HCT116 (cell line): ENCODE data around the gene KNDC1. TPM values are rescaled to one million over a fixed set of nuclear protein-coding genes. Genes with fewer than 3 reads are reported as not detected.

Source experiments
- ATAC-seq: fragments of 200-7000 bp; cut with Tn5 transposase; 2 replicates; pipeline ENCODE4 v1.9.1; 2020; ENCODE audit warnings: mild to moderate bottlenecking, moderate library complexity
- BruUV-seq: library from RNA; stranded (reverse); fragments of 400-500 nt; replicated peaks from 2 replicates; lab custom pipeline; 2021; lab: Mats Ljungman, UMichigan
- CTCF ChIA-PET: fragments of 300-600 bp; sonication (Branson Sonifier 250); formaldehyde crosslinking; loops from one replicate; lab custom pipeline; 2021; ENCODE audit warnings: antibody characterized with exemption; lab: Charles Lee
- POLR2A ChIA-PET: fragments of 300-600, 350-600 bp; sonication (Branson Sonifier 250); formaldehyde crosslinking; loops from one replicate; lab custom pipeline; 2021; ENCODE audit warnings: antibody characterized with exemption; lab: Charles Lee
- RAD21 ChIA-PET, 2 experiments: fragments of 300-600 bp; sonication (Branson Sonifier 250); formaldehyde crosslinking; loops; one replicate each; lab custom pipeline; 2023; ENCODE audit warnings: low total read pairs in 2 of 2; ENCODE audit not compliant: uncharacterized antibody in 2 of 2, unreplicated experiment in 2 of 2, low non-redundant PET in 1 of 2; lab: Charles Lee
- DNase-seq: peaks from one replicate; pipeline ENCODE4 v3.0.0-alpha.2; 2010; ENCODE audit warnings: low read depth, low spot score
- H2AFZ ChIP-seq: fragments of 200-600 bp; shearing (Covaris generic), sonication (generic); 2 replicates; pipeline ENCODE4 v1.6.1; 2017; ENCODE audit warnings: low read depth, mixed run types, mixed read lengths, antibody characterized with exemption, low read length; ENCODE audit not compliant: poor library complexity, severe bottlenecking
- H3K27ac ChIP-seq: 2 replicates; pipeline ENCODE4 v1.5.1; 2012; ENCODE audit warnings: low read depth, low read length
- H3K27me3 ChIP-seq: fragments of 200-600 bp; sonication (generic); 2 replicates; pipeline ENCODE4 v1.6.1; 2016; ENCODE audit warnings: mixed run types, low read length, mixed read lengths; ENCODE audit not compliant: insufficient read depth
- H3K36me3 ChIP-seq, 2 experiments: fragments of 200-500 bp in 1 of 2; fragments of 200-600 bp in 1 of 2; sonication (Bioruptor generic) in 1 of 2; sonication (generic) in 1 of 2; 2 replicates each; pipeline versions ENCODE4 v1.5.1 to v1.6.1; 2014 to 2016; ENCODE audit warnings: low read length in 2 of 2, inconsistent platforms in 1 of 2, mixed read lengths in 1 of 2, mixed run types in 1 of 2; ENCODE audit not compliant: insufficient read depth in 2 of 2, control insufficient read depth in 1 of 2
- H3K4me1 ChIP-seq, 2 experiments: fragments of 200-600 bp in 1 of 2; sonication (generic) in 1 of 2; 2 replicates each; pipeline versions ENCODE4 v1.5.1 to v1.6.1; 2012 to 2017; ENCODE audit warnings: low read length in 2 of 2, inconsistent platforms in 1 of 2, mild to moderate bottlenecking in 1 of 2, mixed read lengths in 1 of 2, mixed run types in 1 of 2, moderate library complexity in 1 of 2; ENCODE audit not compliant: insufficient read depth in 2 of 2, control insufficient read depth in 1 of 2
- H3K4me2 ChIP-seq: fragments of 200-600 bp; sonication (generic); 2 replicates; pipeline ENCODE4 v1.6.1; 2017; ENCODE audit warnings: mixed run types, low read length, mixed read lengths
- H3K4me3 ChIP-seq, 2 experiments: fragments of 200-600 bp in 1 of 2; sonication (generic) in 1 of 2; replicated peaks in 1 of 2; 2 replicates each; pipeline ENCODE4 v1.5.1; 2011 to 2016; ENCODE audit warnings: low read length in 2 of 2, control low read depth in 1 of 2, low read depth in 1 of 2, mild to moderate bottlenecking in 1 of 2, mixed read lengths in 1 of 2, mixed run types in 1 of 2
- H3K79me2 ChIP-seq: fragments of 200-600 bp; sonication (generic); 2 replicates; pipeline ENCODE4 v1.6.1; 2017; ENCODE audit warnings: mild to moderate bottlenecking, mixed run types, low read length, moderate library complexity, mixed read lengths; ENCODE audit not compliant: insufficient read depth
- H3K9ac ChIP-seq: fragments of 200-600 bp; sonication (generic); 2 replicates; pipeline ENCODE4 v1.6.1; 2016; ENCODE audit warnings: low read length, mixed read lengths
- H3K9me2 ChIP-seq: fragments of 200-600 bp; sonication (generic), shearing (Covaris generic); 2 replicates; pipeline ENCODE4 v1.6.1; 2017; ENCODE audit warnings: mixed run types, mild to moderate bottlenecking, moderate library complexity; ENCODE audit not compliant: insufficient read depth
- H3K9me3 ChIP-seq, 2 experiments: fragments of 200-500 bp in 1 of 2; fragments of 200-600 bp in 1 of 2; sonication (Bioruptor generic) in 1 of 2; sonication (generic) in 1 of 2; 2 replicates each; pipeline ENCODE4 v1.6.1; 2014 to 2017; ENCODE audit warnings: low read length in 2 of 2, mixed read lengths in 2 of 2, inconsistent platforms in 1 of 2, low read depth in 1 of 2, mild to moderate bottlenecking in 1 of 2, mixed run types in 1 of 2, moderate library complexity in 1 of 2; ENCODE audit not compliant: control insufficient read depth in 1 of 2, insufficient read depth in 1 of 2
- H4K20me1 ChIP-seq: fragments of 200-600 bp; sonication (generic), shearing (Covaris generic); 2 replicates; pipeline ENCODE4 v1.6.1; 2017; ENCODE audit warnings: mixed run types, mild to moderate bottlenecking, moderate library complexity; ENCODE audit not compliant: insufficient read depth
- ATF3 ChIP-seq: IDR thresholded peaks from 2 replicates; pipeline ENCODE4 v1.6.1; 2012
- CBX3 ChIP-seq: IDR thresholded peaks from 2 replicates; pipeline ENCODE4 v1.6.1; 2012; ENCODE audit warnings: low read depth
- CEBPB ChIP-seq: IDR thresholded peaks from 2 replicates; pipeline ENCODE4 v1.6.1; 2012; ENCODE audit warnings: low read depth
- CTCF ChIP-seq, 3 experiments: fragments of 200-600 bp in 1 of 3; sonication (generic) in 1 of 3; IDR thresholded peaks in 2 of 3; conservative IDR thresholded peaks in 1 of 3; 2 replicates each; pipeline ENCODE4 v1.5.1; 2012 to 2017; ENCODE audit warnings: low read depth in 2 of 3, low read length in 2 of 3, antibody characterized with exemption in 1 of 3, borderline replicate concordance in 1 of 3, control low read depth in 1 of 3, mild to moderate bottlenecking in 1 of 3, mixed read lengths in 1 of 3, mixed run types in 1 of 3, moderate library complexity in 1 of 3; ENCODE audit not compliant: insufficient read depth in 1 of 3
- EGR1 ChIP-seq: IDR thresholded peaks from 2 replicates; pipeline ENCODE4 v1.6.1; 2012; ENCODE audit warnings: low read depth
- ELF1 ChIP-seq: IDR thresholded peaks from 2 replicates; pipeline ENCODE4 v1.6.1; 2012; ENCODE audit warnings: low read depth, borderline replicate concordance
- EZH2phosphoT487 ChIP-seq: fragments of 200-600 bp; IDR thresholded peaks from 2 replicates; pipeline ENCODE4 v1.6.1; 2018; ENCODE audit warnings: antibody characterized with exemption, borderline replicate concordance
- FOSL1 ChIP-seq: IDR thresholded peaks from 2 replicates; pipeline ENCODE4 v1.6.1; 2012; ENCODE audit warnings: low read depth
- POLR2A ChIP-seq: IDR thresholded peaks from 2 replicates; pipeline ENCODE4 v1.7.0; 2011; ENCODE audit warnings: borderline replicate concordance; ENCODE audit not compliant: insufficient read depth, insufficient read length; ENCODE audit errors: extremely low read depth
- POLR2AphosphoS5 ChIP-seq: IDR thresholded peaks from 2 replicates; pipeline ENCODE4 v1.6.1; 2011; ENCODE audit warnings: mild to moderate bottlenecking, low read depth, low read length, moderate library complexity
- RAD21 ChIP-seq: IDR thresholded peaks from 2 replicates; pipeline ENCODE4 v1.6.1; 2012; ENCODE audit warnings: low read depth, mild to moderate bottlenecking
- SIN3A ChIP-seq: IDR thresholded peaks from 2 replicates; pipeline ENCODE4 v1.6.1; 2012; ENCODE audit warnings: low read depth
- TCF7L2 ChIP-seq: IDR thresholded peaks from 2 replicates; pipeline ENCODE4 v1.7.0; 2011; ENCODE audit warnings: borderline replicate concordance, inconsistent platforms; ENCODE audit not compliant: insufficient read depth, insufficient read length; ENCODE audit errors: extremely low read depth
- YY1 ChIP-seq: IDR thresholded peaks from 2 replicates; pipeline ENCODE4 v1.6.1; 2011; ENCODE audit warnings: low read length, low read depth, moderate library complexity, mild to moderate bottlenecking; ENCODE audit not compliant: insufficient replicate concordance; ENCODE audit errors: extremely low read depth
- ZNF274 ChIP-seq: fragments of 200-500 bp; sonication (Bioruptor generic); IDR thresholded peaks from 2 replicates; pipeline ENCODE4 v1.6.1; 2014; ENCODE audit warnings: mild to moderate bottlenecking, low read depth, low read length, inconsistent platforms
- intact Hi-C: fragments of 100-400 bp; cut with micrococcal nuclease; formaldehyde crosslinking; loops from 2 replicates; pipeline ENCODE4 v1.10.0; 2022
- total RNA-seq: library from RNA; stranded (reverse); gene quantifications from one replicate; pipeline ENCODE4 v1.2.1, GENCODE V29; 2021; ENCODE audit not compliant: unreplicated experiment

KNDC1 gene
- total RNA-seq, 1 experiment from 2014 or later: 3.6 TPM

- TF ChIP-seq YY1: no peak
- no peak for TF ChIP-seq ATF3
- TF ChIP-seq CEBPB: no peak
- no peak for TF ChIP-seq POLR2A
- no peak for TF ChIP-seq SIN3A
- TF ChIP-seq CBX3: no peak
- no peak for TF ChIP-seq ELF1
- TF ChIP-seq RAD21: no peak
- TF ChIP-seq EGR1: no peak
- no peak for TF ChIP-seq FOSL1
- H3K4me1 ChIP-seq: no peaks in the 10 kb centered on the region
- H3K27me3 ChIP-seq: no peaks in the 10 kb centered on the region
- no peaks in the 10 kb centered on the region for H3K36me3 ChIP-seq
- CTCF ChIA-PET: no interaction called here
- no peak overlapping the region for H3K4me2 ChIP-seq
- H3K9me3 ChIP-seq: no peaks in the 10 kb centered on the region
- H3K9ac ChIP-seq: no peak overlapping the region
- RAD21 ChIA-PET: no interaction called here
- no peak overlapping the region for H3K4me3 ChIP-seq
- no peak overlapping the region for H3K27ac ChIP-seq
- intact Hi-C loops: no loop called here
- no peaks in the 10 kb centered on the region for H4K20me1 ChIP-seq
- H2AFZ ChIP-seq: no peak overlapping the region
- POLR2A ChIA-PET: no interaction called here
- no peak for ATAC-seq
- no peak for DNase-seq
- H3K79me2 ChIP-seq: no peaks in the 10 kb centered on the region
- BruUV-seq: no TSS peak
- H3K9me2 ChIP-seq: no peaks in the 10 kb centered on the region
These were observed 75.9 kb downstream of the KNDC1 start for GRCh38 chr10:133235932-133236331.

- Histone ChIP-seq H3K9ac (no peak overlapping the region), H3K36me3 (no peaks in the 10 kb centered on the region), H3K9me3 (no peaks in the 10 kb centered on the region), H2AFZ (no peak overlapping the region), H3K4me2 (no peak overlapping the region), H3K27ac (no peak overlapping the region), H3K4me1 (no peaks in the 10 kb centered on the region), H4K20me1 (no peaks in the 10 kb centered on the region), H3K4me3 (no peak overlapping the region), H3K27me3 (no peaks in the 10 kb centered on the region), H3K9me2 (no peaks in the 10 kb centered on the region), H3K79me2 (no peaks in the 10 kb centered on the region)
- DNase-seq (no peak), ATAC-seq (no peak)
- POLR2A ChIA-PET: no interaction called here
- no TSS peak for BruUV-seq
- RAD21 ChIA-PET: no interaction called here
- intact Hi-C loops: no loop called here
- CTCF ChIA-PET: no interaction called here
- TF ChIP-seq POLR2AphosphoS5: no peak
- TF ChIP-seq TCF7L2: no peak
- no peak for TF ChIP-seq YY1
- TF ChIP-seq EZH2phosphoT487: no peak
- no peak for TF ChIP-seq CBX3
- no peak for TF ChIP-seq EGR1
- TF ChIP-seq ATF3: no peak
- no peak for TF ChIP-seq ELF1
- no peak for TF ChIP-seq ZNF274
- no peak for TF ChIP-seq CTCF (IDR thresholded peaks at IDR 0.05 in 2 of 3, conservative IDR thresholded peaks at IDR 0.05 in 1 of 3; ENCODE audit: borderline replicate concordance in 1 of 3, insufficient read depth in 1 of 3, low read depth in 2 of 3, low read length in 2 of 3)
These were observed 76.6 kb downstream of the KNDC1 start for GRCh38 chr10:133236401-133237240.
